ENCODE data around the gene RASA2.

DNA sequence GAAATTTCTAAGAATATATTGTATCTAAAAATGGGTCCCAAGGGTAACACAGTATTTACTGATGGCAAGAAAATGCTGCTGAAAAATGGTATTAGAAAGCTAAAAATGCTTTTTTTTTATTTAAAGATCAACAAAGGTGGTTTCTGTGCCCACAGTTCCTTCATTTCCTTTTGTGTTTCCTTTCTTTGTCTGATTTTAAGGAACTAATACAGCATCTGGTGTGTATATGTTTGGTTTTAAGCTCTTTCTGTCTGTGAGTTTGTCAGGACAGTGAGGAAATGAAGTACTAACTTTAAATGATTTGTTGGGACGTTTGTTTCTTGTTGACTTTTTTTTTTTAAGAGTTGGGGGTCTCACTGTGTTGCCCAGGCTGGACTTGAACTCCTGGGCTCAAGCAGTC, 38.2 kb downstream of the RASA2 start:
- TF ChIP-seq CTCF (conservative IDR thresholded peaks at IDR 0.05): no peak
- no peak for TF ChIP-seq EZH2 (IDR thresholded peaks at IDR 0.05; ENCODE audit: low read depth)

All from PC-9 (cell line).